Ovary (tissue), 3 donors: Measurements from ENCODE around the gene NR5A1.

Source experiments
- CTCF ChIP-seq, 3 donors: fragments of 450-650 bp in 2 of 3; fragments of 200-600 bp in 1 of 3; IDR thresholded peaks; one replicate each; pipeline versions ENCODE4 v1.5.1 to v1.8.0; 2016 to 2022; ENCODE audit warnings: antibody characterized with exemption in 3 of 3, mild to moderate bottlenecking in 1 of 3
- EP300 ChIP-seq: sonication (generic); formaldehyde crosslinking; IDR thresholded peaks from one replicate; pipeline ENCODE4 v1.6.1; 2017; ENCODE audit warnings: antibody characterized with exemption
- POLR2A ChIP-seq: fragments of 450-650 bp; IDR thresholded peaks from one replicate; pipeline ENCODE4 v1.6.1; 2017; ENCODE audit warnings: antibody characterized with exemption, mild to moderate bottlenecking, moderate library complexity
- donor health status: DM: no; HTN: no; CAD: no.

- TF ChIP-seq CTCF (IDR thresholded peaks at IDR 0.05), result no peak
- no peak for TF ChIP-seq POLR2A
- TF ChIP-seq EP300, result no peak
These were observed 53.5 kb downstream of the NR5A1 start for GRCh38 chr9:124453586-124454191.
